GM19455 (cell line): ENCODE results near the gene CLC.
"Not testable (repeated sequence)": the region's sequence is repeated elsewhere in the genome, so short reads cannot be mapped to it uniquely, and the experiment has no call there.

Source experiments
- ATAC-seq: cut with Tn5 transposase; IDR thresholded peaks from one replicate; pipeline ENCODE4 v1.9.1; 2021; ENCODE audit not compliant: unreplicated experiment

Gene CLC

DNA sequence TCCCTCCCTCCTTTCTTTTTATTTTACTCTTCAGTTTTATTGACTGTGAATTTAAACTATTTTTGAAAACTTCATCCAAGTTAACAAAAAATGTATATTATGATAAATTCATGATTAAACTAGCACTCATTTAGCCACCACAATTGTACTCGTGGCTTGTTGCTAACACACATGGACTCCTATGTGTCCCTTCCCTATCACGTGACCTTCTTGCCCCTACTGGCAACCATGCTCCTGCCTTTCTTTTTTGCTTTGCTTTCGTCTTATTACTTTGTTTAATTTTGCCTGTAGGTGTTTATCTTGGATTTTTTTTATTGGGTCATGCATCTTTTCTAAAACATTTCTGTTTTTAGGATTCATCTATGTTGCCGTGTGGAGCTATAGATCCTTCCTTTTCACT is 8.2 kb downstream of the CLC start:
- ATAC-seq = no peak

GRCh38 chr19:39728040-39728439 is 9.8 kb downstream of the CLC start:
- no peak for ATAC-seq

DNA sequence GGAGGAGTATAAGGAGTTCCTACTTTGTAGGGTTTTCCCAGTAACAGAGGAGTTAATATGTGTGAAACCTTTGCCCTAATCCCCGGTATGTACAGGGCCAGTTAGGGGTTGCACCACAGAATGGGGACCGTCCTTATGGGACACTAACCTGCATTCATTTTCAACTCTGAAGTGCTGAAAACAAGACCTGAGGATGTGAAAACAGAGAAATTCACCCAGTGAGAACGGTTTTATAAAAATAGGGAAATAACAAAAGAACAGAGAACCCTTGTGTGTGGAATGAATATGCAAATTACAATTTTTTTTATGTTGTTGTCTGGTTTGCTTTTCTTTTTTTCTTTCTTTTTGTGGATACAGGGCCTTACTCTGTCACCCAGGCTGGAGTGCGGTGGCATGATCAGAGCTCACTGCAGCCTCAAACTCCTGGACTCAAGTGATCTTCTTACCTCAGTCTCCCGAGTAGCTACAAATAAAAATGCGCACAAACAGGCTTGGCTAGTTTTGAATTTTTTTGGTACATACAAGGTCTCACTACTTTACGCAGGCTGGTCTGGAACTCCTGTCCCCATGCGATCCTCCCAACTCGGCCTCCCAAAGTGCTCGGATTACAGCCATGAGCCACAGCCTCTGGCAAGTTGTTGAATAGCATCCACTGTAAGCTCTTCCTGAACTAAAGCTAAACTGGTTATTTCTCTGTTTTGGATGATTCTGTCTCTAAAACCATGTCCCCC is 10.6 kb downstream of the CLC start:
- no peak for ATAC-seq

- ATAC-seq = no peak
Observed at GRCh38 chr19:39725995-39726394, 11.8 kb downstream of the CLC start.

DNA sequence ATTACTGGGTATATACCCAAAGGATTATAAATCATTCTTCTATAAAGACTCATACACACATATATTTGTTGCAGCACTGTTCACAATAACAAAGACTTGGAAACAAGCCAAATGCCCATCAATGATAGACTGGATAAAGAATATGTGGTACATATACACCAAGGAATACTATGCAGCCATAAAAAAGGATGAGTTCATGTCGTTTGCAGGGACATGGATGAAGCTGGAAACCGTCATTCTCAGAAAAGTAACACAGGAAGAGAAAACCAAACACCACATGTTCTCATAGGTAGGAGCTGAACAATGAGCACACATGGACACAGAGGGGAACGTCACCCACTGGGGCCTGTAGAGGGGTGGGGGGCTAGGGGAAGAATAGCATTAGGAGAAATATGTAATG is 17.7 kb downstream of the CLC start:
- not testable (repeated sequence) for ATAC-seq

- no peak for ATAC-seq
Observed at GRCh38 chr19:39710333-39710890, 27.4 kb downstream of the CLC start.

DNA sequence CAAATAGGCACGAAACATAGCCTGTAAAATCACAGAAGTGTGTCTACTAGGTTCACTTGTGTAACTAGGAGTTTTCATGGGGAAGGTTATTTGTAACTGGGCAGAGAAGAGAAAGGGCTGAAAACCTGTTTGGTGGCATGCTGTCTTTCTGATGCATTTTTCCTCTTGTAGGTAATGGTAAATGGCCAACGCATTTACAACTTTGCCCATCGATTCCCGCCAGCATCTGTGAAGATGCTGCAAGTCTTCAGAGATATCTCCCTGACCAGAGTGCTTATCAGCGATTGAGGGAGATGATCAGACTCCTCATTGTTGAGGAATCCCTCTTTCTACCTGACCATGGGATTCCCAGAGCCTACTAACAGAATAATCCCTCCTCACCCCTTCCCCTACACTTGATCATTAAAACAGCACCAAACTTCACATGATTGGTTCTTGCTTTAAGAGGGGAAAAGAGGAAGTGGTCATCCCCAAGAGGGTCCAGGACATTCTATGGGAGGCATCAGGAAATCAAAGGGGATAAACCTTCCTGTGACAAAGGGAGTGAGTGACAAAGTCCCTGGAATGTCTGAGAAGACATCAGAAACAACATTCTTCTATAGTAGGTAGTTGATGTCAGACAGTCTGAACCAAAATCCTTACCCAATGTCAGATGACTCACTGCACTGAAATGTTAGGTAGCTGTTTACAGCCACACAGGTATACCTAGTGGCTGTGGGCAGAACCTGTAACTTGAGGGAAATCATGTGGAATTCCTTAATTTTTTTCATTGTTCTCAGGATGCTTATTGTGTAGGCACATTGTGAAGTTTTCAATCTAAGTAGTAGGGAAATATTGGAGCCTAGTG is 28.6 kb downstream of the CLC start:
- ATAC-seq = no peak

DNA sequence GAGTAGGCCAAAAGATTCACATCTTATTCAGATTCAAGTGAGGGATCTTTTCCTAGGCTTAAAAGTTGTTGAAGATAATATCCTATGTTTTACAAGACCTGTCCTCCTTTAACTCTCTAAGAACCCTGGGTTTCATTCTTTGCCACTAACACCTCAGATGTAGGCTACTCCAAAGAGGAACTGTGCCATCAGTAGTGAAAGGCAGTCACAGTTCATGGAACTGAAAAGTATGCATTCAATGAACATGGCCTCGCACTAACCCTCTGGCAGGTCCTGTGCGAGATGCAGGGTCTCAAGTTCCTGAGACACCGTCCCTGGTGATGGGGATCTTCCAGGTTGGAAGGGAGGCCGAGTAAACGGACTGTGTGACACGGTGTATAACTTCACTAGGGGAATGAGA is 29.2 kb downstream of the CLC start:
- ATAC-seq = no peak

GRCh38 chr19:39705578-39706188 is 32.1 kb downstream of the CLC start:
- no peak for ATAC-seq

- ATAC-seq = no peak
Observed at GRCh38 chr19:39704181-39705044, 33.4 kb downstream of the CLC start, which contains the start of gene LGALS14. Gene LGALS14, plus strand, starts transcription at chr19:39704481. Its CDS starts 48 bp downstream, at chr19:39704529.

- no peak for ATAC-seq
Observed at GRCh38 chr19:39701291-39701690, 36.5 kb downstream of the CLC start.

DNA sequence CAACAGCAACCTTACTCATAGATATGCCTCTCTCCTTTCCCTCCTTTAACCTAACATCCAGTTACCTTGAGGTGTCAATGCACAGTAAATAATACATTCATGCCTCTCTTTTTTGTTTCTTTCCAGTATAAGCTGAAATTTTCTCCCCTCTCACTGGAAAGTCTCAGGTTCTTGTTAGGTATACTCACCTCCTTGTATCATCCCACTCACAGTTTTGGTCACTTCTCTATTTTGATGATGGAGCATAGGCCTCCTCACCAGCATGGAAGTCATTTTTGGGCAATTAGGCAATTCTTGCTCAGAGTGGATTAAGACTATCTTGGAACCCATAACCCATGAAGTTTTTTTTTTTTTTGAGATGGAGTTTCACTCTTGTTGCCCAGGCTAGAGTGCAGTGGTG is 39.3 kb downstream of the CLC start:
- ATAC-seq = no peak

DNA sequence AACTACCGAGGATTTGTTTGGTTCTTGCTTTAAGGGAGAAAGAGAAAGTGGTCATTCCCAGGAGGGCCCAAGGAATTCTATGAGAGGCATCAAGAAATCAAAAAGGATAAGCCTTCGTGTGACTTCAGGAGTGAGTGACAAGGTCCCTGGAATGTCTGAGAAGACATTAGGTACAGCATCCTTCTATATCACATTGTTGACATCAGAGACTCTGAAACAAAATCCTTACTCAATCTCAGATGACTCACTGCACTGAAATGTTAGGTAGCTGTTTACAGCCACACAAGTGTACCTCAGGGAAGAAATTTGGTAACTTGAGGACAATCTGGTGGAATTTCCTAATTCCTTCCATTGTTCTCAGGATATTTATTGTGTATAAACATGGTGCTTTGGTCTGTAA is 41.4 kb downstream of the CLC start:
- ATAC-seq = no peak

DNA sequence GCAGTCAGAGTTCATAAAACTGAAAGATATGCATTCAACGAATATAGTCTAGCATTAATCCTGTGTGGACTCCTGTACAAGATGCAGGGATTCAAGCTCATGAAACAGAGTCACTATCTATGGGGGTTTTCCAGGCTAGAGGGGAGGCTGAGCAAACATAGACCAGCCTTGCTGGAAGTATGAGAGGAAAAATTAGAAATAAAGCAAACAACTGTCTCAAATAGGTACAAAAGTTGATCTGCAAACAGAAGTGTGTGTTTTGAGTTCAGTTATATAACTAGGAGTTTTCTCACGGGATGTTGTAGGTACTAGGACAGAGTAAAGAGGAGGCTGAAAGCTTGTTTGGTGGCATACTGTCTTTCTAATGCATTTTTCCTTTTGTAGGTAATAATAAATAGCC is 42.1 kb downstream of the CLC start:
- no peak for ATAC-seq

DNA sequence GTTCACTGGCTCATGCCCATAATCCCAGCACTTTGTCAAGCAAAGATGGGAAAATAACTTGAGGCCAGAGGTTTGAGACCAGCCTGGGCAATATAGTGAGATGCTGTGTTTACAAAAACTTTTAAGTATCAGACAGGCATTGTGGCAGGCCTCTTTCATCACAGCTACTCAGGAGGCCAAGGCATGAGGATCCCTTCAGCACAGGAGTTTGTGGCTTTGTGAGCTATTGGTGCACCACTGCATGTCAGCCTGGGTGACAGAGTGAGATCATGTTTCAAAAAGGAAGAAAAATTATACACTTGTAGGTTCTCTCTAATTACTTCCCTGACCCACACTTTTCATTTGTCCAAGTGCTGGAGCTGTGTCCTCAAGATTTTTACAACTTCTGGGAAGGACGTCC is 45.0 kb downstream of the CLC start:
- ATAC-seq = no peak

DNA sequence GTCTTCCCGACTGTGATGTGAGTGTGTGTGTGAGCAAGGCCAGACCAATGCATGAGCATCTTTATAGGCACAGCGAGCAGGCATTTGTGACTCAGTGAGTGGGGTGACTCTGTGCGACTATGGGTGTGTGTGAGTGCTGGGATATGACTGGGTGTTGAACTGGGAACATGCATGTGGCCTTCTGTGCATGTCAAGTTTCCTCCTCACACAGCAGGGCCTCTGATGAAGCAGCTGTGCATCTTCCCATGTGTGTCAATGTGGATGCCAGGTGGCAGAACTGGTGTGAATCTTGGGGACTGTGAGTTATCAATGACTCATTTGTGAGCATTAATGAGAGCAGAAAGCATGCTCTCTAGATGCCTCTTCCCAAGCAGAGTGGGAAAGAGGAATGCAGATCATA is 45.7 kb downstream of the CLC start:
- no peak for ATAC-seq

GRCh38 chr19:39688637-39689036 is 49.2 kb downstream of the CLC start:
- not testable (repeated sequence) for ATAC-seq

- ATAC-seq = no peak
Observed at GRCh38 chr19:39686739-39687138, 51.1 kb downstream of the CLC start.

DNA sequence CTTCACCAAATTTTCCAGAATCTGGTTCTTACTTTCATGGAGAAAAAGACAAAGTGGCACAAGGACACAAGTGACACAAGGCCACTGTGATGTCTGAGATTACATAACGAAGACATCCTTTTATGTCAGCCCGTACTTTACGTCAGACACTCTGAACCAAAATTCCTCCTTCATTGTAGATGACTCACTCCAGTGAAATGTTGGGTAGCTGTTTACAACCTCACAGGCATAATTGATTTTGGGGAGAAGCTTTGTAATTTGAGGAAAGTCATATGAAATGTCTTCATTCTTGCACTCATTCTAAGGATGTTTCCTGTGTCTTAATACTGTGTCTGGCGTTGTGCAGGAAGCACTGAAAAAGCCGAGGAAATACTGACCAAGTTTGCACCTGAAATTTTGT is 53.6 kb downstream of the CLC start:
- ATAC-seq = no peak

GRCh38 chr19:39681416-39681815 is 56.4 kb downstream of the CLC start:
- no peak for ATAC-seq
